DMS 273 treated with DMSO at 0.1 percent for 48 hours (cell line): ENCODE data around the gene RNF2.
"Not testable (repeated sequence)": the region's sequence is repeated elsewhere in the genome, so short reads cannot be mapped to it uniquely, and the experiment has no call there.

Experiments
- DNase-seq: peaks from one replicate; lab custom pipeline; 2025; lab: John Stamatoyannopoulos, UW

Gene RNF2

GRCh38 chr1:185050823-185051451, 5.6 kb downstream of the RNF2 start:
- DNase-seq, result no peak

GRCh38 chr1:185053204-185053603, 7.8 kb downstream of the RNF2 start:
- no peak for DNase-seq

GRCh38 chr1:185054365-185055060, 9.2 kb downstream of the RNF2 start:
- DNase-seq, result no peak

- no peak for DNase-seq
Observed at GRCh38 chr1:185058110-185058509, 12.8 kb downstream of the RNF2 start.

GRCh38 chr1:185058876-185059275, 13.5 kb downstream of the RNF2 start:
- no peak for DNase-seq

GRCh38 chr1:185059950-185060571, 14.7 kb downstream of the RNF2 start:
- no peak for DNase-seq

GRCh38 chr1:185062710-185063370, 17.5 kb downstream of the RNF2 start:
- DNase-seq, result no peak

- DNase-seq, result no peak
Observed at GRCh38 chr1:185063719-185064118, 18.4 kb downstream of the RNF2 start.

GRCh38 chr1:185065006-185065405, 19.6 kb downstream of the RNF2 start:
- DNase-seq, result not testable (repeated sequence)

GRCh38 chr1:185066181-185066580, 20.8 kb downstream of the RNF2 start:
- no peak for DNase-seq

GRCh38 chr1:185068341-185068740, 23.0 kb downstream of the RNF2 start:
- DNase-seq, result no peak

- DNase-seq, result no peak
Observed at GRCh38 chr1:185069202-185069772, 23.9 kb downstream of the RNF2 start.

- no peak for DNase-seq
Observed at GRCh38 chr1:185070051-185070450, 24.7 kb downstream of the RNF2 start.

- DNase-seq, result no peak
Observed at GRCh38 chr1:185073725-185074124, 28.4 kb downstream of the RNF2 start.

GRCh38 chr1:185074307-185074706, 28.9 kb downstream of the RNF2 start:
- no peak for DNase-seq

- no peak for DNase-seq
Observed at GRCh38 chr1:185075476-185075875, 30.1 kb downstream of the RNF2 start.

GRCh38 chr1:185077374-185077773, 32.0 kb downstream of the RNF2 start:
- DNase-seq, result no peak

- no peak for DNase-seq
Observed at GRCh38 chr1:185080422-185080821, 35.1 kb downstream of the RNF2 start.

- DNase-seq, result no peak
Observed at GRCh38 chr1:185083818-185084217, 38.5 kb downstream of the RNF2 start.

GRCh38 chr1:185087101-185087500, 41.7 kb downstream of the RNF2 start:
- no peak for DNase-seq

GRCh38 chr1:185087746-185088145, 42.4 kb downstream of the RNF2 start:
- no peak for DNase-seq

GRCh38 chr1:185091480-185091879, 46.1 kb downstream of the RNF2 start:
- DNase-seq, result no peak

GRCh38 chr1:185094761-185095160, 49.4 kb downstream of the RNF2 start:
- DNase-seq, result no peak
